Activated CD4-positive, alpha-beta T cell treated with anti-CD3 and anti-CD28 coated beads, Interleukin-2, amount 50 U/mL, for 48 hours (primary cell): Measurements from ENCODE around the gene SHOX.
"Not testable (repeated sequence)": the region's sequence is repeated elsewhere in the genome, so short reads cannot be mapped to it uniquely, and the experiment has no call there.

Source experiments
- DNase-seq, 2 experiments: peaks; one replicate each; pipeline ENCODE4 v3.0.0-alpha.2; 2020

Gene SHOX

DNA sequence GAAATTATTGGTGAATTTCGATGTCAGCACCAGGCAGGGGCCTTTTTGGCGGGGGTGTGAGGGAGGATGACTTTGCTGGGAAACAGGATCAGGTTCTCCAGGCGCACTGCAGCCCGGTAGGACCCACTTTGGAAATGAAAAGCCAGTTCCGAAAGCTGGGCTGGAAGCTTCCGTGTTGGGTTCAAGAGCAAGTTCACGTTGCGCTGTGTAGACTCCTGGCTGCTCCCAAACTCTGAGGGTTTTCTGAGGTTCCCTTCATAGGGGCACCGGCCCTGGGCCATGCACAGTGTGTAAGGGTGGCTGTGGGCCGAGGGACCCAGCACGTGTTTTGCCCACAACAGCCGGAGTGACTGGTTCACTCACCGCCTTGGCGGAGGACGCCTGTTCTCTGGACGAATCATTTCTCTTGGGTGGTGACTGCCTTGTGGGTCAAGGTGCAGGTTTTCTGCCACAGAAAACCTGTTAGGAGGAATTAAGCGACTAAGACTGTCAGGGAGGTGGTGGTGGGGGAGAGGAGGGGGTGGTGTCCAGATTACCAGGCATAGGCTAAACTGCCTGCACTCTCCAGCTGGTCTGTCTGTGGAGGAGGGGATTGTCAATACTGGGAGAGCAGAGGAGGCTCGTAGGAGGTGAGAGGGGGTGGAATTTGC is 8.0 kb downstream of the SHOX start:
- DNase-seq: no peak

DNA sequence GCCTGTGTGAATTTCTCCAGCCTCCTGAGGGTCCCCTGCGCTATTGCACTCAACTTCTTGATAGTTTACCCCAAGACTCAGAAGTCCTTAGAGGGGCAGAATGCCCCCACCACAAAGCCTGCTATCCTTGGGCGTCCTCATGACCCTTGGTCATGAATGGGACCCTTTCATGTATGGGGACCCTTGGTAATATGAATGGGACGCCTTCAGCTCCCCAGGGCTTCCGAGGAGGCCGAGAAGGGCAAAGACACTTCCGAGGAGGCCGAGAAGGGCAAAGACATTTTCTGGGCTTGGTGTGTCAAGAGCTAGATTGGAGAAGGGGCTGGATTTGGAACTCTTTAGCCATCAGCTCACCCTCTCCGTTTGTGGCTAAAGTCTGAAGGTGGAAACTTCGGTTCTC is 8.6 kb downstream of the SHOX start:
- DNase-seq: no peak

DNA sequence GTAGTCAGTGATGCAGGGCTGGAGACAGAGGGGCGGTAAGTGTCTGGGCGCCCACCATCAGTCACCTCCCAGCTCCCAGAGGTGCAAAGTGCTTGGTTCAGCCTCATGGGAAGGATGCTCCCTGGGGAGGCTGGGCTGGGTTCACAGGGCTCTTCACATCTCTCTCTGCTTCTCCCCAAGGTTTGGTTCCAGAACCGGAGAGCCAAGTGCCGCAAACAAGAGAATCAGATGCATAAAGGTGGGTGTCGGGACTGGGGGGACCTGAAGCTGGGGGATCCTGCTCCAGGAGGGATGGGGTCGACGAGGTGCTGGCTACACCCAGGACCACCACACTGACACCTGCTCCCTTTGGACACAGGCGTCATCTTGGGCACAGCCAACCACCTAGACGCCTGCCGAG is 10.1 kb downstream of the SHOX start:
- no peak for DNase-seq

DNA sequence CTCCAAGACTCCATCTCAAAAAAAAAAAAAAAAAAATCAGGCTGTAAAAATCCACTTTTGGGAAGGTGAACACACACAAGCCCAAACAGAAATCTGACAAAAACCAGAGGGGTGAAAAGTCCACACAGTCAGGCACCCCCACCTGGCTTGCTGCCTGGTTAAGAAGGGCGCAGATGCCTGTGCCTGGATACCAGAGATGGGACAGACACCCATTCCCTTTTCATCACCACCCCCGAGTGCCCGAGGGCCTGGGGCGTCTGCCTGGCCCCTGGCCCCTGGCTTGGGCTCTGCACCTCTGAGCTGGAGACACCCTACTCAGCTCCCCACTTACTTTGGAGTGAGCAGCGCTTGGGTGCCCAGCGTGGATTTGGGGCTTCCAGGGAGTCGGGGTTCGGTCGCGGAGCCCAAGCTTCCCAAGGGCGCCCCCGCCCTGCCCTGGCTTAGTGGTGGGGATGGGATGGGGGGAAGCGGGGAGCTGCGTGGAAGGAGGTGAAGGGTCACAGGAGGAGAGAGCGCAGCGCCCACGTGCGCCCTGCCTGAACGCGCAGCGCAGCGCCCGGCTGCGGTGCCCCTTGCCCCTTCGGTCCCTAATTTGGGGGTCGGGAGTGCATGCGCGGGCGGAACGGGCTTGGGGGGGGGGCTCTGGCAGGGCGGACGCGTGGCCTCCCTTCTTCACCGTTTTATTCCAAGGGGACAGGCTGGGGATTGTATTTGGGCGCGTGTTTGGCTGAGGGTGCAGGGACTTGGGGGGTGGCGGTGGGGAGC is 11.3 kb downstream of the SHOX start:
- no peak for DNase-seq

DNA sequence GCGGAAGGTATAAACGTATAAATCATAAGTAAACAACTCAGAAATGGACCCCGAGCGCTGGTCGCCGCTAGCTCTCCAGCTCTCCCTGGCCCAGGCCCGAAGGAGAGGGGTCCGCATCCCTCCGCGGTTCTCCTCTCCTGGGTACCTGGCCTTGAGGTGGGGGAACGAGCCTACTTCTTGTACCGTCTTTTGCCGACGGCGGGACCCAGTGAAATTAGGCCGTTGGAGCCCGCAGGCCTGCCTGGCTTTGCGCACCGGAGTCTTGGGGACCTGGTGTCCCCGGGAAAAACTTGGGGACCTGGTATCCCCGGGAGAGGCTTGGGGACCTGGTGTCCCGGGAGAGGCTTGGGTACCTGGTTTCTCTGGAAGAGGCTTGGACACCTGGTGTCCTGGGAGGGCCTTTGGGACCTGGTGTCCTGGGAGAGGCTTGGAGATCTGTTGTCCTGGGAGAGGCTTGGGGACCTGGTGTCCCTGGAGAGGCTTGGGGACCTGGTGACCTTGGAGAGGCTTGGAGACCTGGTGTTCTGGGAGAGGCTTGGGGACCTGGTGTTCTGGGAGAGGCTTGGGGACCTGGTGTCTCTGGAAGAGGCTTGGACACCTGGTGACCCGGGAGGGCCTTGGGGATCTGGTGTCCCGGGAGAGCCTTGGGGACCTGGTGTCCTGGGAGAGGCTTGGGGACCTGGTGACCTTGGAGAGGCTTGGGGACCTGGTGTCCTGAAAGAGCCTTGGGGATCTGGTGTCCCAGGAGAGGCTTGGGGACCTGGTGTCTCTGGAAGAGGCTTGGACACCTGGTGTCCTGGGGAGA is 12.0 kb downstream of the SHOX start:
- DNase-seq: no peak

DNA sequence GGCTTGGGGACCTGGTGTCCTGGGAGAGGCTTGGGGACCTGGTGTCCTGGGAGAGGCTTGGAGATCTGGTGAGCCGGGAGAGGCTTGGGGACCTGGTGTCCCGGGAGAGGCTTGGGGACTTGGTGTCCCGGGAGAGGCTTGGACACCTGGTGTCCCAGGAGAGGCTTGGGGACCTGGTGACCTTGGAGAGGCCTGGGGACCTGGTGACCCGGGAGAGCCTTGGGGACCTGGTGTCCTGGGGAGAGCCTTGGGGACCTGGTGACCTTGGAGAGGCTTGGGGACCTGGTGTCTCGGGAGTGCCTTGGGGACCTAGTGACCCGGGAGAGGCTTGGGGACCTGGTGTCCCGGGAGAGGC is 12.6 kb downstream of the SHOX start:
- DNase-seq: no peak

DNA sequence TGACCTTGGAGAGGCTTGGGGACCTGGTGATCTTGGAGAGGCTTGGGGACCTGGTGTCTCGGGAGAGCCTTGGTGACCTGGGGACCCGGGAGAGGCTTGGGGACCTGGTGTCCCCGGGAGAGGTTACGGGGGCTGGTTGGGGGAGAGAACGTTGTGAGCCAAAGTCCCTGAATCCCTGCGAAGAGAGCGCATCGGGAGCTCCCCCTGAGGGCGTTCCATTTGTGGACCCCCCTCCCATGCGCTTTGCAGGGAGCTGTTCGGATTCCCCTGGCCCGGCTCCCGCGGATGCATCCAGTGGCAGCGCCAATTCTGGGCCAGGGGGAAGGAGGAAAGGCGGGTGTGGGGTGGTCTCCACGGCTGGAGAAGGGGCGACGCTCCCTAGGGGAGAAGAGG is 13.3 kb downstream of the SHOX start:
- DNase-seq: no peak

DNA sequence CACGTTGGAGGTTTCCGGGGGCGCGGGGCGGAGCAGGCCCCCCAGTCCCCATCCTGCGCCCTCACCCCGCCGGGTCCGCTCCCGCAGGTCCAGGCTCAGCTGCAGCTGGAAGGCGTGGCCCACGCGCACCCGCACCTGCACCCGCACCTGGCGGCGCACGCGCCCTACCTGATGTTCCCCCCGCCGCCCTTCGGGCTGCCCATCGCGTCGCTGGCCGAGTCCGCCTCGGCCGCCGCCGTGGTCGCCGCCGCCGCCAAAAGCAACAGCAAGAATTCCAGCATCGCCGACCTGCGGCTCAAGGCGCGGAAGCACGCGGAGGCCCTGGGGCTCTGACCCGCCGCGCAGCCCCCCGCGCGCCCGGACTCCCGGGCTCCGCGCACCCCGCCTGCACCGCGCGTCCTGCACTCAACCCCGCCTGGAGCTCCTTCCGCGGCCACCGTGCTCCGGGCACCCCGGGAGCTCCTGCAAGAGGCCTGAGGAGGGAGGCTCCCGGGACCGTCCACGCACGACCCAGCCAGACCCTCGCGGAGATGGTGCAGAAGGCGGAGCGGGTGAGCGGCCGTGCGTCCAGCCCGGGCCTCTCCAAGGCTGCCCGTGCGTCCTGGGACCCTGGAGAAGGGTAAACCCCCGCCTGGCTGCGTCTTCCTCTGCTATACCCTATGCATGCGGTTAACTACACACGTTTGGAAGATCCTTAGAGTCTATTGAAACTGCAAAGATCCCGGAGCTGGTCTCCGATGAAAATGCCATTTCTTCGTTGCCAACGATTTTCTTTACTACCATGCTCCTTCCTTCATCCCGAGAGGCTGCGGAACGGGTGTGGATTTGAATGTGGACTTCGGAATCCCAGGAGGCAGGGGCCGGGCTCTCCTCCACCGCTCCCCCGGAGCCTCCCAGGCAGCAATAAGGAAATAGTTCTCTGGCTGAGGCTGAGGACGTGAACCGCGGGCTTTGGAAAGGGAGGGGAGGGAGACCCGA is 14.0 kb downstream of the SHOX start:
- DNase-seq: no peak

DNA sequence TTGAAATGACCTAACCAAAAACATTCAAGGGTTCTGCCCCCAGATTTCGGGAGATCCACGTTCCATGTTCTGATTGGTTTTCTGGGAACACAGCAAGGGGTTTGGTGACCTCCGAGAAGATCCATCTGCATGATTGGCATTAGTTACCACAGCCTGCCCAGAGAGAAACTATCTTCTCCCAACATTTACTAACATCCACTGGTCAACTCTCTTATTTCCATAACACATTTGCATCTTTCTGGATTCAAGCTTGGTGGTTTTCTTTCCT is 15.6 kb downstream of the SHOX start:
- no peak for DNase-seq

DNA sequence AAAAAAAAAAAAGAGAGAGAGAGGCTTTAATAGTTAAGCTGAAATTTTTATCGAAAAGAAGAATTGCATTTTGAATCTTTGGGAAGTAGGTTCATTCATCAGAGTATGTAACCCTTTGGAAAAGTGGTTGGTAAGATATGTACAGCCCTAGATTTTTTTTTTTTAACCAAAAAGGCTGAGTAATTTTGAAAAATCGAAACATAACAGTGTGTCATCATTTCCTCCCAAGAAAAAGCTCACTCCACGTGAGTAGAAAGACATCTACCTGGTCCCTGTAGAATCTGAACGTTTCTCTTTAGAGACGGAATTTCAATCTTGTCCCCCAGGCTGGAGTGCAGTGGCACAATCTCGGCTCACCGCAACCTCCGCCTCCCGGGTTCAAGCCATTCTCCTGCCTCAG is 16.2 kb downstream of the SHOX start:
- DNase-seq: no peak

DNA sequence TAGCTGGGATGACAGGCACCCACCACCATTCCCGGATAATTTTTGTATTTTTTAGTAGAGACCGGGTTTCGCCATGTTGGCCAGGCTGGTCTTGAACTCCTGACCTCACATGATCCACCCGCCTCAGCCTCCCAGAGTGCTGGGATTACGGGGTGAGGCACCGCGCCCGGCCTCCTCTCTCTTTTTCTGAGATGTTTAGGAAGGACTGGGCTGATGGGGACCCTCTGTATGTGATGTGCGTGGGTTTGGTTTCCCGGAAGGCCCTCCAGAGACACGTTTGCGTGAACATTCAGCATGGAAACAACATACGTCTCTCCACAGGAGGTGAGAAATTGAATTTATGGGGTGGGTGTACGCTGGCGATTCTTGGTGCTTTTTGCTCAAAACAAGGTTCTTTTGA is 18.6 kb downstream of the SHOX start:
- no peak for DNase-seq

DNA sequence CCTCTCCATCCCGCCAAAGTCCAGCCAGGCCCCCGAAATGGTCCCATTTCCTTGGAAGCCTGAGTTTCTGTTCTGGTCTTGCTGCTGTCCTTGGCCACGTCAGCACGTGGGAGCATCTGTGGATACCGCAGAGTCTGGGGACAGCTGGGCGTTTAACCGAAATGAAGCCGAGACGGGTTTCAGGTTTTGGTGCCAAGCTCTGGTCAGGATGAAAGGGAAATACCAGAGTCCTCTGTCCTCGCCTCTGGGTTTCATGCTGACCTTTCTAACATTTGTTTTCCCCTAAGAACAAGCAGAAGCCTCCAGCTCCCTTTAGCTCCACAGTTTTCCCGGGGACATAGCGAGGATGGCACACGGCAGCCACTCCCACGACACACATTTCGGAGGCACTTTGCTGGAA is 19.7 kb downstream of the SHOX start:
- no peak for DNase-seq

DNA sequence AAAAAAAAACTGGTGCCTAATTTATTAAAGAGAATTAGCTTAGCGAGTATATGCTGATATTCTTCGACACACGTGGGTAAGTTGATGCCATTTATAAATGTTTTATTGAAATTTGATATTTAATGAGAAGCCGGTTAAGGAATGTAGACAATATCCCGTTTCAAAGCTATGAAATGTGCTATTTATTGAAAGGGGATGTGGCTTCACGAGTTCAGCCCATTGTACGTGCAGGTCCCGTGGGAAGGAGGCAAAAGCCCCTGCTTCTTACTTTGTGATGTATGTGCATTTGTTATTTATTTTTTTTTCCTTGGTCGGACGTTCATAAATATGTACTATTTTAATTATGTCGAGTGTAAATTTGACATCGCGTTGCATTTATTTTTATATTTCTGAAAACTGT is 20.2 kb downstream of the SHOX start:
- DNase-seq: no peak

DNA sequence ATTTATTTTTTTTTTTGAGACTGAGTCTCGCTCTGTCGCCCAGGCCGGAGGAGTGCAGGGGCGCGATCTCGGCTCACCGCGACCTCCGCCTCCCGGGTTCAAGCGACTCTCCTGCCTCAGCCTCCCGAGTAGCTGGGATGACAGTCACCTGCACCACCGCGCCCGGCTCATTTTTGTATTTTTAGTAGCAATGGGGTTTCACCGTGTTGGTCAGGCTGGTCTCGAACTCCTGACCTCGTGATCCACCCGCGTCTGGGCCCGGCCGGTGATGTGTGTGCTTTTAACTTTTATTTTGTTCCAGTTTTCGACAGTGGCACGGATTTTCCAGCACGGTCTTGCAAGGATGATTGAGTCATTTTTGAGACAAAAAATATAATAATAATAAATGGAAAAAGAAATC is 21.3 kb downstream of the SHOX start:
- DNase-seq: not testable (repeated sequence)

DNA sequence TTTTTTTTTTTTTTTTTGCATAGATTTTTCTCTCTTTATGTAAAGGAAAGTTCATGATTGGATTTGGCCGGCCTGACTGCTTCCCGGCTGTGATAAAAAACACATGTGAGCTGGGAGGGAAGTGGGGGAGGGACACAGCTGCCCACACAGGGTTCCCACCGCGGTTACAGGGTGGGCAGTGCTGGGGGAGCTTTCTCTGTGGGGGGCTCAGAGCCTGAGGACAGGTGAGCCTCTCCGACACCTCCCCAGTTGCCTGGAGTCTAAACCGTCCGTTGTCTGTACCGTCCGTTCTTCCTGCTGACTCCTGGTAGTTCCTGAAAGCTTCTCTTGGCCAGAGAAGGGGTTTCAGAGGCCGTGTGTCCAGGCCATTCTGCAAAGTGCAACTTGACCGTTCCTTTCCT is 21.8 kb downstream of the SHOX start:
- no peak for DNase-seq

DNA sequence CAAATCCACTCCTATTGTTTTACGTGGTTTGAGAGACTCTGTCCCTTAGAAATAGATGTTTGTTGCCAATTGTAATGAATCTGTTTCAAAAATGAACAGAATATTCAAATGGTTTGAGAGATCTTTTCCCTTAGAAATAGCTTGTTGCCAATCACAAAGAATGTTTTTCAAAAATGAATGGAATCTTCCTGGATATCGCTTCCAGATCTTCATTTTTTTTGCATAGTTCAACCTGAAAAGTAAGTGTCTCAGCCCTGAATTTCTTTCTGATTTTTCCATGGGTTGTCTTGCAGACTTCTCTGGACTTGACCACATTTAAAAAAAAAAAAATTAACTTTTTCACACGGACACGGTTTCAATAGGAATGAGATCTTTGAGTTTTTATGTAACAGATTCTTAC is 22.7 kb downstream of the SHOX start:
- DNase-seq: no peak

DNA sequence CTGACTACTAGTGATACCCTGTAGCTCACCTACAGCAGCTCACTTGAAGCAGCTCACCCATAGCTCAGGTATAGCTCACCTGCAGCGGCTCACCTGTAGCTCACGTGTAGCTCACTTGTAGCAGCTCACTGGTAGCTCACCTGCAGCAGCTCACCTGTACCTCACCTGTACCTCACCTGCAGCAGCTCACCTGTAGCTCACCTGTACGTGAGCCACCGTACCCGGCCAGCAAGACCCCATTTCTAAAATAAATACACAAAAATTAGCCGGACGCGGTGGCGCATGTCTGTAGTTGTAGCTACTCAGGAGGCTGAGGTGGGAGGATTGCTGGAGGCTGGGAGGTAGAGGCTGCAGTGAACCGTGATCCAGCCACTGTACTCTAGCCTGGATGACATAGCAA is 30.6 kb downstream of the SHOX start:
- no peak for DNase-seq

DNA sequence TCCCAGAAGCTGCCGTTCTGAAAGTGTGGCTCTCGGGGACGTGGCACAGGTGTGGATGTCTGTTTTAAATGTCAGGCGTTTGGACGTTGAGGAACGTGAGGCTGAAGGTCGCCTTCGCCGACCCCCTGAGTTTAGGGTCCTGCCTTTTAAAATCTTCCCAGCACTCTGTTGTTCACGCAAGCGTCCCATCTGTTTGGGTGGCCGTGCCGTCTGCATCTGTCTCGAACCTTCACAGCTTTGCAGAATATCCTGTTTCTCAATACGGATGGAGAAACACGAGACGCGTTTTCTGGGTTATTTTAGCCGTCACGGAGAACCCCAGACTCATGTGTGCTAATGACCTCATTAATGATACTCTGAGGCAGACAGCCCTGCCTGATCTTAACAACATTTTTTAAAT is 31.5 kb downstream of the SHOX start:
- no peak for DNase-seq

DNA sequence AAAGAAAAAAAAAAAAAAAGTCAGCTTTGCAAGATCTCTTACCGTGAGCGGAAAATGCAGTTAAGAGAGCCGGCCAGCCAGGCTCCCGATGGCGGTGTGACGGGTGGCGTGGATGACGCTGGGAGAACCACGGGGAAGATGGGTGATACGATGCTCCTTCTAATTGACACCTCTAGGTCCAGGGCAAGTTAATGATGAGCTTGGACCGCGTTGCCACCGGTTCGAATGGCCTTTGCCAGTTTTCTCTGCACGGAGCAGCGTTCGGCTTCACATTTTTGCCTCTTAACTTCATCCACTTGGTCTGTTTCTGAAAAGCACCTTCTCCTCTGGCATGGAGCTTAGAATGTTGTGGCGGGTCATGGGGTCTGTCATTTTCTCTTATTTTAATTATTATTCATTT is 33.2 kb downstream of the SHOX start:
- DNase-seq: no peak

DNA sequence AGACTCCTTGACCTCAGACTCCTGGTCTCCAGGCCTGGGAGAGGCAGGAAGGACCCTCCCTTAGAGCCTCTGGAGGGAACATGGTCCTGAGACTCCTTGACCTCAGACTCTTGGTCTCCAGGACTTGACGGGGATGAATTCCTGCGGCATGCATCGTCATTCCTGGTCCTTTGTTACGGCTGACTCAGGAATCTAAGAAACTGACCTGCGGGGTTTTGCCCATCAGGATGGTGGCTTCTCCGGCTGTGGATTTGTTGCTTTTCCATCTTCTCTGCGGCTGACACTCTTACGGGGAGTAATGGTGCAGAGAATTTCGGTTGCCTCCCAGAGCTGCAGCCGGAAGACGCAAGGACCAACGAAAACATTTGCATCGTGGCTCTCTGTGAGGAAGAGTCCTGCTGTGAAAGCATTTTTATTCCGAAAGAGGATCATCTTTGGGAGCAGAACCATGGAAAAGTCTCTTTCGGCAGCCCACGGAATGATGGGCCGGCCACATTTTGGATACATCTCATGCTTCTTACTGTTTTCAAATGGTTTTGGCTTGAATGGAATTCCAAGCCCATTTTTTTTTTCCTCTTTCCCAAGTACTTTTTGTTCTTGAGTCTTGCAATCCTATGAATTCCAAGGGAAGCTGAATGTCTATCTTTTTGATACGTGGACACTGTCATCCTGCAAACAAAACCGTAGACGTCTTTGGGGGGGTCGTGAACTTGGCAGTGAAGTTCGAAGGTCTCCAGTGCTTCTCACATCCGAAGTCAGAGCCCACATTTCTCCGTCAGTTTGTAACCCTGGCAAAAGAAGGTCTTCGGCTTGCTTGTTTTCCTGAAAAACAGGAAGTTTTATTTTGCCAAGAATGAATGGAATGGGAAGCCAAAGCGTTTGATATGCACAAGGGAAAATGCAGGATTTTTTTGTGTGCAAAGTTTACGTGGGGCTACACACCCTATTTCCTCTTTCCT is 36.5 kb downstream of the SHOX start:
- no peak for DNase-seq

DNA sequence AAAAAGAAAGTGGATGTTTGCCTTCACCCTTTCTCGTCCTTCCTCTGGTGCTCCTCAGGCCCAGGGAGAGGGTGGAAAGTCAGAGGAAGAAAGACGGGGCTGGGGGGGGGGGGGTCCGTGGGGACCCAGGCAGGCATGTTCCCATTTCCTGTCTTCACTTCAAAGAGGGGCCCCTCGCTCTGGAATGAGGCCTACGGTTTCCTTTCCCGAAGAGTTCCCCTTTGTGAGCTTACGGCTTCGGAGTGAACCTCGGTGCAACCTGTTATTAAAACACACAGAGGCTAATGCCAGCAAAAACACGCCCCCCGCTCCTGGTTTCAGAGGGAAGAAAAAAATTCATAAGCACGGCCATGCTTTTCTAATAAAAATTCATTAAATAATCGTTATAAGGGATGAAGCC is 40.1 kb downstream of the SHOX start:
- DNase-seq: no peak

DNA sequence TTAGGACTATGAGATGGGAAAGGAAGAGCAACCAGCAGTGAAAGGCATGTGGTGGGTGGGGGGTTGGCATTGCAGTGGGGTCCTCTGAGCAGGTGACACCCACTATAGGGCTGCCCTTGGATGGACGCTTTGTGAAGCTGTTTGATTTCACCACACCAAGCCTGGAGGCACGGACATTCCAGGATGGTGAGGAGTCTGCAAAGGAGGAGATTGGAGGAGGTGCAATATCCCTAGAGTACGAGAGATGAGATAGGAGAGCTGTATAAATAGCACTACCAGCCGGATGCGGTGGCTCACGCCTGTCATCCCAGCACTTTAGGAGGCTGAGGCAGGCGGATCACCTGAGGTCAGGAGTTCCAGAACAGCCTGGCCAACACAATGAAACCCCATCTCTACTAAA is 42.3 kb downstream of the SHOX start:
- DNase-seq: no peak
